ENCODE results near the gene IDS. TPM values are rescaled to one million over a fixed set of nuclear protein-coding genes. Genes with fewer than 3 reads are reported as not detected.
"Not testable (repeated sequence)": the region's sequence is repeated elsewhere in the genome, so short reads cannot be mapped to it uniquely, and the experiment has no call there.

IDS gene
- total and polyA plus RNA-seq, 2 donors (not counting 1 experiment from before 2014, with no cell fraction given), result 36.2 to 65.0 TPM

DNA sequence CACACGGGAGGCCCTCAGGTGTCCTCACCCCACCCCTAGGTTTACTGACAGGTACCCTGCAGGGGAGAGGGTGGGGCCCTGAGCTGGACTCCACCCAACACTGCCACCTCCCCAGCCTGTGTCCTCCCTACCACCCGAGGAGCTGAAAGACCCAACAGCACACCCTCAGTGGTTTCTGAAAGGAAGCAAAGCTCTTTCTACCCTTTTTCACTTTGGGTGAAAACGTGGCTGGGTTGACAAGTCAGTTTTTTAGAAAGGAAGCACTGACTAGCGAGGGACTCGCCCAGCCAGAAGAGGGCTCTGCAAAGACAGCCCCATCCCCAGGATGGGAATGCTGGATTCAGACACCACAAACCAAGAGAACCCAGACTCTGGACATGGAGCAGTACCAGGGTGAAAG lies 2.2 kb downstream of the IDS start:
- not testable (repeated sequence) for H3K9ac ChIP-seq (ENCODE audit: insufficient read depth, low read length); H3K4me1 ChIP-seq (ENCODE audit: control insufficient read depth, extremely low read depth, insufficient read depth, low read length); H3K9me3 ChIP-seq (ENCODE audit: control insufficient read depth, insufficient read depth, low read depth, low read length); H3K27me3 ChIP-seq (ENCODE audit: control insufficient read depth, insufficient read depth, low read length); H3K4me2 ChIP-seq (ENCODE audit: extremely low read depth, insufficient read depth, low read length); H4K20me1 ChIP-seq (ENCODE audit: control insufficient read depth, extremely low read depth, insufficient read depth, low read length); H3K79me2 ChIP-seq (ENCODE audit: control insufficient read depth, insufficient read depth, low read length); H3K4me3 ChIP-seq (replicated peaks in 1 of 4; ENCODE audit: control extremely low read depth in 1 of 4, insufficient read depth in 1 of 4, low read depth in 3 of 4, low read length in 4 of 4); H3K36me3 ChIP-seq (ENCODE audit: control insufficient read depth, insufficient read depth, low read length); H2AFZ ChIP-seq (ENCODE audit: low read length); DNase-seq (ENCODE audit: low read depth in 2 of 2)
- peak overlapping the region; percentile 50 for H3K27ac ChIP-seq (ENCODE audit: insufficient read depth, low read length)

DNA sequence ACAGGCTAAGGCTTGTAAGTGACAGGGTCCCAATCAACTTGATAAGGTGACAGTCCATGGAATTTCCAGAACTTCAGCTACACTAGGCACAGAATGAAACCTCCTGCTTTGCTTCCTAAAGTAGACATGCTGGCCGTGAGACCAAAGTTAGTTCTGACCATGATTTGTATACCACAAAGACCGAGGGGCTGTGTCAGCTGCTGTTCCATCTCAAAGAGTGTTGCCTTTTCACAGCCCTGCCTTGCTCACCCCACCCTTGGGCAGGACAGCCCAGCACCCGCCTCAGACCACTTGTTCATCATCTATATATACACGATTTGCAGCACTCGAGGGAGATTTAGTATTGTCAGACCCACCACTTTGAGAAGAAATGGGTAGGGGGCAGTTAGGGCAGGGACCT lies 5.3 kb downstream of the IDS start:
- Histone ChIP-seq H3K4me1 (ENCODE audit: control insufficient read depth, extremely low read depth, insufficient read depth, low read length) (peaks cover 10% of the 10 kb centered on the region), H3K27ac (ENCODE audit: insufficient read depth, low read length) (no peak overlapping the region), H3K36me3 (ENCODE audit: control insufficient read depth, insufficient read depth, low read length) (peaks cover 5% of the 10 kb centered on the region), H3K9me3 (ENCODE audit: control insufficient read depth, insufficient read depth, low read depth, low read length) (no peaks in the 10 kb centered on the region), H3K79me2 (ENCODE audit: control insufficient read depth, insufficient read depth, low read length) (peaks cover 7% of the 10 kb centered on the region), H3K4me2 (ENCODE audit: extremely low read depth, insufficient read depth, low read length) (no peak overlapping the region), H3K9ac (ENCODE audit: insufficient read depth, low read length) (no peak overlapping the region), H3K27me3 (ENCODE audit: control insufficient read depth, insufficient read depth, low read length) (no peaks in the 10 kb centered on the region), H2AFZ (ENCODE audit: low read length) (no peak overlapping the region), H3K4me3 (replicated peaks in 1 of 4; ENCODE audit: control extremely low read depth in 1 of 4, insufficient read depth in 1 of 4, low read depth in 3 of 4, low read length in 4 of 4) (no peak overlapping the region), H4K20me1 (ENCODE audit: control insufficient read depth, extremely low read depth, insufficient read depth, low read length) (no peaks in the 10 kb centered on the region)
- no peak for DNase-seq (ENCODE audit: low read depth in 2 of 2)
- TF ChIP-seq CTCF (conservative IDR thresholded peaks at IDR 0.05 in 1 of 2, IDR thresholded peaks at IDR 0.05 in 1 of 2; ENCODE audit: low read depth in 1 of 2, low read length in 2 of 2) (no peak), EZH2 (IDR thresholded peaks at IDR 0.05; ENCODE audit: low read length, missing control alignments) (no peak)

- no peak overlapping the region for H3K4me2 ChIP-seq (ENCODE audit: extremely low read depth, insufficient read depth, low read length)
- no peaks in the 10 kb centered on the region for H3K27me3 ChIP-seq (ENCODE audit: control insufficient read depth, insufficient read depth, low read length)
- H3K9ac ChIP-seq (ENCODE audit: insufficient read depth, low read length), result no peak overlapping the region
- no peak overlapping the region for H2AFZ ChIP-seq (ENCODE audit: low read length)
- H3K79me2 ChIP-seq (ENCODE audit: control insufficient read depth, insufficient read depth, low read length), result no peaks in the 10 kb centered on the region
- TF ChIP-seq EZH2 (IDR thresholded peaks at IDR 0.05; ENCODE audit: low read length, missing control alignments), result no peak
- no peak for TF ChIP-seq CTCF (conservative IDR thresholded peaks at IDR 0.05 in 1 of 2, IDR thresholded peaks at IDR 0.05 in 1 of 2; ENCODE audit: low read depth in 1 of 2, low read length in 2 of 2)
- no peaks in the 10 kb centered on the region for H4K20me1 ChIP-seq (ENCODE audit: control insufficient read depth, extremely low read depth, insufficient read depth, low read length)
- no peak for DNase-seq (ENCODE audit: low read depth in 2 of 2)
- no peak overlapping the region for H3K4me3 ChIP-seq (replicated peaks in 1 of 4; ENCODE audit: control extremely low read depth in 1 of 4, insufficient read depth in 1 of 4, low read depth in 3 of 4, low read length in 4 of 4)
- no peak overlapping the region for H3K27ac ChIP-seq (ENCODE audit: insufficient read depth, low read length)
- no peaks in the 10 kb centered on the region for H3K9me3 ChIP-seq (ENCODE audit: control insufficient read depth, insufficient read depth, low read depth, low read length)
- peaks cover 5% of the 10 kb centered on the region for H3K36me3 ChIP-seq (ENCODE audit: control insufficient read depth, insufficient read depth, low read length)
- peaks cover 10% of the 10 kb centered on the region for H3K4me1 ChIP-seq (ENCODE audit: control insufficient read depth, extremely low read depth, insufficient read depth, low read length)
These were observed 6.3 kb downstream of the IDS start for GRCh38 chrX:149498767-149499166.
